Kidney (tissue), 14 donors: Measurements from ENCODE around the gene MMP13. TPM values are rescaled to one million over a fixed set of nuclear protein-coding genes. Genes with fewer than 3 reads are reported as not detected.

Experiments
- DNase-seq, 5 donors: peaks; one replicate each; pipeline ENCODE4 v3.0.0-alpha.2; 2013 to 2020
- FAIRE-seq: peaks from 2 replicates; lab custom pipeline; 2012; peaks lifted over from hg19 to GRCh38; lab: Jason Lieb, UNC
- H3K27ac ChIP-seq, 2 donors: one replicate each; pipeline ENCODE4 v1.7.0; 2013; ENCODE audit warnings: low read depth in 2 of 2, low read length in 2 of 2, inconsistent platforms in 1 of 2
- H3K27me3 ChIP-seq: one replicate; pipeline ENCODE4 v1.7.1; 2013; ENCODE audit warnings: low read length, inconsistent platforms; ENCODE audit not compliant: control insufficient read depth, insufficient read depth
- H3K36me3 ChIP-seq, 3 donors: one replicate each; pipeline versions ENCODE4 v1.7.0 to v1.7.1; 2013; ENCODE audit warnings: low read length in 3 of 3, control low read depth in 1 of 3, inconsistent platforms in 1 of 3; ENCODE audit not compliant: insufficient read depth in 3 of 3, control insufficient read depth in 2 of 3
- H3K4me1 ChIP-seq, 3 donors: one replicate each; pipeline versions ENCODE4 v1.7.0 to v1.7.1; 2013; ENCODE audit warnings: low read length in 3 of 3, inconsistent platforms in 1 of 3, low read depth in 1 of 3; ENCODE audit not compliant: control insufficient read depth in 2 of 3, insufficient read depth in 2 of 3
- H3K4me3 ChIP-seq, 3 donors: one replicate each; pipeline versions ENCODE4 v1.7.0 to v1.8.1; 2013; ENCODE audit warnings: low read length in 3 of 3, control low read depth in 1 of 3, inconsistent platforms in 1 of 3
- H3K9ac ChIP-seq, 3 donors: one replicate each; pipeline versions ENCODE4 v1.7.0 to v1.7.1; 2013; ENCODE audit warnings: low read length in 3 of 3, control low read depth in 1 of 3, inconsistent platforms in 1 of 3
- H3K9me3 ChIP-seq, 3 donors: one replicate each; pipeline versions ENCODE4 v1.7.0 to v1.7.1; 2013; ENCODE audit warnings: low read length in 3 of 3, control low read depth in 1 of 3, inconsistent platforms in 1 of 3; ENCODE audit not compliant: control insufficient read depth in 2 of 3, insufficient read depth in 1 of 3
- CTCF ChIP-seq: IDR thresholded peaks from 3 replicates; pipeline ENCODE4 v1.5.1; 2012; ENCODE audit warnings: mild to moderate bottlenecking, moderate library complexity, borderline replicate concordance; ENCODE audit not compliant: insufficient read depth; ENCODE audit errors: extremely low read depth
- intact Hi-C: fragments of 100-400 bp; cut with DNase I; formaldehyde crosslinking; loops from one replicate; pipeline ENCODE4 v1.11.1; 2022
- polyA plus RNA-seq: library from polyadenylated mRNA; stranded (reverse); fragments of 350-450 nt; fragmentation: Illumina TruSeq; extraction: RNeasy Lipid Tissue Mini Kit (QIAGEN cat#74804); gene quantifications from one replicate; pipeline ENCODE4 v1.2.3, GENCODE V29; 2014; ENCODE audit warnings: low read depth, low replicate concordance; ENCODE audit not compliant: insufficient read depth
- total RNA-seq: library from RNA; stranded (reverse); fragmentation: NEBNext Ultra II Directional; extraction: Animal tissue kit (Norgen Biotek cat#: 25700); gene quantifications from one replicate; pipeline ENCODE4 v1.2.1, GENCODE V29; 2021
- donor health status: control.
- donor health status: control.
- donor health status: control.
- donor health status: control.
- donor health status: control.
- donor health status: DM: yes; HTN: yes; CAD: no.
- donor health status: Normal renal cell carcinoma (clear cell type).

MMP13 gene
- total and polyA plus RNA-seq, 2 donors from 2014 or later, result not detected

- FAIRE-seq, result peak; percentile 97
- Histone ChIP-seq H3K9ac (no peak overlapping the region), H3K4me3 (no peak overlapping the region), H3K36me3 (no peaks in the 10 kb centered on the region), H3K9me3 (no peaks in the 10 kb centered on the region), H3K27me3 (no peaks in the 10 kb centered on the region), H3K27ac (peak overlapping the region; percentile 44 to 81), H3K4me1 (peaks cover 4 to 43% (median 22%) of the 10 kb centered on the region in 3 donors)
- peak in 2 of 5 donors; percentile 86 to 91 for DNase-seq
- intact Hi-C loops, result no loop called here
- no peak for TF ChIP-seq CTCF
These were observed 25.6 kb downstream of the MMP13 start for GRCh38 chr11:102929972-102930371.

- Histone ChIP-seq H3K27me3 (no peaks in the 10 kb centered on the region), H3K9me3 (no peaks in the 10 kb centered on the region), H3K4me1 (peaks cover 4 to 43% (median 22%) of the 10 kb centered on the region in 3 donors), H3K4me3 (no peak overlapping the region), H3K9ac (no peak overlapping the region), H3K27ac (peak overlapping the region; percentile 44 to 81), H3K36me3 (no peaks in the 10 kb centered on the region)
- FAIRE-seq (no peak), DNase-seq (peak in 2 of 5 donors; percentile 12 to 18)
- intact Hi-C loops, result no loop called here
- no peak for TF ChIP-seq CTCF
These were observed 26.4 kb downstream of the MMP13 start for GRCh38 chr11:102929166-102929565.

GRCh38 chr11:102928247-102928646 is 27.3 kb downstream of the MMP13 start:
- no peaks in the 10 kb centered on the region for H3K36me3 ChIP-seq
- no peak overlapping the region for H3K9ac ChIP-seq
- no peaks in the 10 kb centered on the region for H3K27me3 ChIP-seq
- peaks cover 4 to 43% (median 22%) of the 10 kb centered on the region in 3 donors for H3K4me1 ChIP-seq
- TF ChIP-seq CTCF, result no peak
- FAIRE-seq, result no peak
- peak overlapping the region; percentile 47 to 81 for H3K27ac ChIP-seq
- intact Hi-C loops, result no loop called here
- H3K4me3 ChIP-seq, result no peak overlapping the region
- H3K9me3 ChIP-seq, result no peaks in the 10 kb centered on the region
- no peak for DNase-seq

GRCh38 chr11:102927624-102927990 is 27.9 kb downstream of the MMP13 start:
- intact Hi-C loops, result no loop called here
- H3K9ac ChIP-seq, result no peak overlapping the region
- H3K4me3 ChIP-seq, result no peak overlapping the region
- H3K27ac ChIP-seq, result peak overlapping the region in 1 of 2 donors; percentile 67
- FAIRE-seq (no peak), DNase-seq (no peak)
- TF ChIP-seq CTCF, result no peak
- peaks cover 4 to 43% (median 22%) of the 10 kb centered on the region in 3 donors for H3K4me1 ChIP-seq
- no peaks in the 10 kb centered on the region for H3K27me3 ChIP-seq
- no peaks in the 10 kb centered on the region for H3K36me3 ChIP-seq
- H3K9me3 ChIP-seq, result no peaks in the 10 kb centered on the region
